Measurements from ENCODE around the gene PRAMEF1. TPM values are rescaled to one million over a fixed set of nuclear protein-coding genes. Genes with fewer than 3 reads are reported as not detected.
"Not testable (repeated sequence)": the region's sequence is repeated elsewhere in the genome, so short reads cannot be mapped to it uniquely, and the experiment has no call there.

PRAMEF1 gene
- total RNA-seq, 4 donors from 2014 or later = not detected

DNA sequence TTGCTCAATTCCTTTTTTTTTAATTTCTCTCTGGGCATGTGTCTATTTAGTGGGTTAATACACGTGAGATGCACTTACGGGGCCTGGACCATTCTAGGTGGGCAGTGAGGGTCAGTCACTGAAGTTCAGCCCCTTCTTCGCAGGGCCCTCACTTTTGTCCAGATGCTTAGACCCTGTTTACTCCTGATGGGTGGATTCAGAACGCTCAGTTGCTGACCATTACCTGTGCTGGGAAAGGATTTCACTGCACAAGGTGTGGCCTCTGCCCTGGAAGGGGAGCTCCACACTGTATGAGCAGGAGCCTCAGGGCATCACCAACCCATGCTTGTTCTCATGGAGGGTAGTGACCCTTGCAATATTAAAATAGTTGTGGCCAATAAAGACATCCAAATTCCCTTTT lies 13.1 kb upstream of the PRAMEF1 start:
- no peak for ATAC-seq
- Histone ChIP-seq H3K36me3 (no peaks in the 10 kb centered on the region), H3K4me3 (no peak overlapping the region), H3K27ac (no peak overlapping the region), H3K9me3 (peaks cover 0 to 3% (median 0%) of the 10 kb centered on the region in 3 donors), H3K4me1 (no peaks in the 10 kb centered on the region), H3K27me3 (peaks cover 16% of the 10 kb centered on the region)
- 53 to 94% methylated on average over 2 to 3 of the region's 4 CpGs for WGBS, 2 donors (ENCODE audit: low coverage in 1 of 2)
- TF ChIP-seq POLR2AphosphoS5 (IDR thresholded peaks at IDR 0.05) = no peak
- no peak for TF ChIP-seq EP300 (IDR thresholded peaks at IDR 0.05)
- TF ChIP-seq, protein P1, sequence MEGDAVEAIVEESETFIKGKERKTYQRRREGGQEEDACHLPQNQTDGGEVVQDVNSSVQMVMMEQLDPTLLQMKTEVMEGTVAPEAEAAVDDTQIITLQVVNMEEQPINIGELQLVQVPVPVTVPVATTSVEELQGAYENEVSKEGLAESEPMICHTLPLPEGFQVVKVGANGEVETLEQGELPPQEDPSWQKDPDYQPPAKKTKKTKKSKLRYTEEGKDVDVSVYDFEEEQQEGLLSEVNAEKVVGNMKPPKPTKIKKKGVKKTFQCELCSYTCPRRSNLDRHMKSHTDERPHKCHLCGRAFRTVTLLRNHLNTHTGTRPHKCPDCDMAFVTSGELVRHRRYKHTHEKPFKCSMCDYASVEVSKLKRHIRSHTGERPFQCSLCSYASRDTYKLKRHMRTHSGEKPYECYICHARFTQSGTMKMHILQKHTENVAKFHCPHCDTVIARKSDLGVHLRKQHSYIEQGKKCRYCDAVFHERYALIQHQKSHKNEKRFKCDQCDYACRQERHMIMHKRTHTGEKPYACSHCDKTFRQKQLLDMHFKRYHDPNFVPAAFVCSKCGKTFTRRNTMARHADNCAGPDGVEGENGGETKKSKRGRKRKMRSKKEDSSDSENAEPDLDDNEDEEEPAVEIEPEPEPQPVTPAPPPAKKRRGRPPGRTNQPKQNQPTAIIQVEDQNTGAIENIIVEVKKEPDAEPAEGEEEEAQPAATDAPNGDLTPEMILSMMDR (IDR thresholded peaks at IDR 0.05) = no peak
- no peak for TF ChIP-seq POLR2A (IDR thresholded peaks at IDR 0.05)

DNA sequence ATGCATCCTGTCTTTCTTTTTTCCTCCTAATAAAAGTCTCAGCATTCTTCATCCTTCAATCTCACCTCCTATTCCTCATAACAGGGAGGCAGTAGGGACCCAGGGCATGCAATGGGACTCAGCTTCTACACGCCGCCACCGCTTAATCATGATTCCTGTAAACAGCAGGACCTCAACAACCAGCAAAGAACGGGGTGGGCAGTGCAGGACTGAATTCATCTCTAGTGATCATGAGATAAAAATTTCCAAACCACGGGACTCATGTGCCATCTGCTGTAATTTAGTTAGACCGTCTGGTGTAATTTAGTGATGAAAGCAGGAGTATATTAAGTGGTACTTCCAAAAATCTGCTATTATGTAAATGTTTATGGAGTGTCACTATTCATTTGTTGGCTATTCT lies 12.3 kb upstream of the PRAMEF1 start:
- H3K4me1 ChIP-seq = no peaks in the 10 kb centered on the region
- H3K9me3 ChIP-seq = peaks cover 0 to 10% (median 0%) of the 10 kb centered on the region in 3 donors
- 61 to 66% methylated on average over 6 of the region's 6 CpGs for WGBS, 2 donors (ENCODE audit: low coverage in 1 of 2)
- H3K4me3 ChIP-seq = no peak overlapping the region
- no peak for TF ChIP-seq POLR2A (IDR thresholded peaks at IDR 0.05)
- TF ChIP-seq, protein P1 (IDR thresholded peaks at IDR 0.05) = no peak
- TF ChIP-seq POLR2AphosphoS5 (IDR thresholded peaks at IDR 0.05) = no peak
- no peak for TF ChIP-seq EP300 (IDR thresholded peaks at IDR 0.05)
- H3K36me3 ChIP-seq = no peaks in the 10 kb centered on the region
- no peak overlapping the region for H3K27ac ChIP-seq
- no peak for ATAC-seq
- peaks cover 21% of the 10 kb centered on the region for H3K27me3 ChIP-seq

DNA sequence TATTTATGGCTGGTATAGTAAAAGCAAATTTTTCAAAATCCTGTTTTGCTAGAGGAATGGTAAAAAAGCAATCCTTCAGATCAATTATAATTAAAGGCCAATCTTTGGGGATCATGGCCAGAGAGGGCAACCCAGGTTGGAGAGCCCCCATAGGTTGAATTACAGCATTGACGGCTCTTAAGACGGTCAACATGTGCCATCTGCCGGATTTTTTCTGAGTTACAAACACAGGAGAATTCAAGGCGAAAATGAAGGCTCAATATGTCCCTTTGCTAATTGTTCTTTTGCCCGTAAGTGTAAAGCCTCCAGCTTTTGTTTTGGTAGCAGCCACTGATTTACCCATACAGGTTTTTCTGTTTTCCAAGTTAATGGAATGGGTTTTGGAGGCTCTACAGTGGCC lies 9.7 kb upstream of the PRAMEF1 start:
- WGBS, 2 donors (ENCODE audit: low coverage in 1 of 2) = no CpG with 5 or more reads among the region's 5 CpGs
- not testable (repeated sequence) for H3K4me3 ChIP-seq, H3K27me3 ChIP-seq, H3K4me1 ChIP-seq, H3K27ac ChIP-seq, ATAC-seq, H3K36me3 ChIP-seq
- H3K9me3 ChIP-seq = peaks cover 0 to 35% (median 0%) of the 10 kb centered on the region in 3 donors

DNA sequence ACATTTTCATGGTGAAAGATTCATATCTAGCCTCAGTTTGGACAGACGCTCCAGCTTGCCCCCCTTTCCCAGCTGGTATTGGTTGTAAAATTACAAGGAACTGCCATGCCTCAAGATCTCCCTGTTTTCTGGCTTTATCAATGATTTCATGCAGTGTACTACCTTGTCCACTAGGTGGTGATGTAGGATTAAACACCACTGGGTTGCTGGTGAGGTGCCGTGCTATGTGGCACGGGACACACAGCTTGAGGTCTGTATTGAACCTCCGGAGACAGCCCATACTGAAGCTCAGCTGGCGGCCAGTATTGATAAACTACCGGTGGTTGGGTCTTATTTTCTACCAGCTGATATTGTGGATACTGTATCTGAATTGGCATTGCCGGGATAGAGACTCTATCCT lies 7.4 kb upstream of the PRAMEF1 start:
- WGBS, 2 donors (ENCODE audit: low coverage in 1 of 2) = 43 to 88% methylated on average over 1 of the region's 7 CpGs
- ATAC-seq, H3K4me1 ChIP-seq: not testable (repeated sequence)

DNA sequence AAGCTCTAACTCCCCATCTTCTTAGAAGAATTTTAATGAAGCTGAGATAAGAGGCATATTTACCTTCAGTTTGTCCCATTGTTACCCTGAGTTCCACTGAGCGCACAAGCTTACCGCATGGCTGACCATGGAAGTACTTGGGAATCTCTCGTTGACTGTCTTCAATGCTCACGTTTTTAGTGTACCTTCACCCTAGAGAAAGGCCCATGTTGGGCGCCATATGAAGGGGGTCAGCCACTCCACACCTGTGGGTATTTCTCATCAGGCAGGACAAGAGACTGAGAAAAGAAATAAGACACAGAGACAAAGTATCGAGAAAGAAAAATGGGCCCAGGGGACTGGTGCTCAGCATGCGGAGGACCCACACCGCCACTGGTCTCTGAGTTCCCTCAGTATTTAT lies 6.5 kb upstream of the PRAMEF1 start:
- not testable (repeated sequence) for H3K27ac ChIP-seq, H3K4me1 ChIP-seq, H3K27me3 ChIP-seq, H3K36me3 ChIP-seq, ATAC-seq, H3K4me3 ChIP-seq
- H3K9me3 ChIP-seq = peaks cover 0 to 38% (median 0%) of the 10 kb centered on the region in 3 donors
- WGBS, 2 donors (ENCODE audit: low coverage in 1 of 2) = 87 to 93% methylated on average over 3 to 7 of the region's 8 CpGs

More for the DNA sequence above, 7.4 kb upstream of the PRAMEF1 start:
- not testable (repeated sequence) for H3K27me3 ChIP-seq, H3K27ac ChIP-seq, H3K4me3 ChIP-seq, H3K36me3 ChIP-seq
- peaks cover 0 to 38% (median 0%) of the 10 kb centered on the region in 3 donors for H3K9me3 ChIP-seq

DNA sequence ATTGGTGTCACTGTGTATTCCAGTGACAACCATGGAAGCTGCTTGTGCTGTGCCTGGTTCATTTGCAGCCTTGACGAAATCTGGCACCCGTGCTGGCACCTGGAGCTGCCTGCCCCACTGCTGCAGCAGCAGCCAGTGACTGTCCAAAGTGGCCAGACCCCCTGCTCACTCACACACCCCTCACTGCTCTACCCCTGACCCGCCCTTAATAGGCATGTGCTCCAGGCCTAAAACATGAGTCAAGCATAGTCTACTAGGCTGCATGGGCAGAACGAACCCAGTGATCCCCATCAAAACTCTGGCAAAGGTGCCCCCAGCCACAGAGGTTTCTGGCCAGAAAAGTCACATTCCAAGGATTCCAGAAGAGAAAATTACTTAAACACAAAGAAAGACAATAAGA lies 7.7 kb downstream of the PRAMEF1 start:
- peaks cover 0 to 11% (median 0%) of the 10 kb centered on the region in 3 donors for H3K9me3 ChIP-seq
- H3K4me3 ChIP-seq = no peak overlapping the region
- H3K27ac ChIP-seq = no peak overlapping the region
- no CpG with 5 or more reads among the region's 4 CpGs for WGBS, 2 donors (ENCODE audit: low coverage in 1 of 2)
- ATAC-seq = no peak
- H3K36me3 ChIP-seq = no peaks in the 10 kb centered on the region
- TF ChIP-seq POLR2AphosphoS5 (IDR thresholded peaks at IDR 0.05) (no peak), EP300 (IDR thresholded peaks at IDR 0.05) (no peak), POLR2A (IDR thresholded peaks at IDR 0.05) (no peak)
- TF ChIP-seq, protein P1 (IDR thresholded peaks at IDR 0.05) = no peak
- no peaks in the 10 kb centered on the region for H3K27me3 ChIP-seq
- no peaks in the 10 kb centered on the region for H3K4me1 ChIP-seq

GRCh38 chr1:12799730-12800129 lies 8.5 kb downstream of the PRAMEF1 start:
- Histone ChIP-seq H3K27me3 (no peaks in the 10 kb centered on the region), H3K27ac (no peak overlapping the region), H3K36me3 (no peaks in the 10 kb centered on the region), H3K4me3 (no peak overlapping the region), H3K9me3 (peaks cover 0 to 19% (median 0%) of the 10 kb centered on the region in 3 donors), H3K4me1 (no peaks in the 10 kb centered on the region)
- no peak for TF ChIP-seq EP300 (IDR thresholded peaks at IDR 0.05)
- TF ChIP-seq, protein P1 (IDR thresholded peaks at IDR 0.05) = no peak
- no peak for TF ChIP-seq POLR2A (IDR thresholded peaks at IDR 0.05)
- TF ChIP-seq POLR2AphosphoS5 (IDR thresholded peaks at IDR 0.05) = no peak
- WGBS, 2 donors (ENCODE audit: low coverage in 1 of 2) = 56 to 76% methylated on average over 2 of the region's 2 CpGs
- no peak for ATAC-seq

Data from gastroesophageal sphincter (tissue), 4 donors.